Stomach (tissue), 9 donors: ENCODE measurements around the gene MEAK7. TPM values are rescaled to one million over a fixed set of nuclear protein-coding genes. Genes with fewer than 3 reads are reported as not detected.

Experiments
- DNase-seq, 2 donors: peaks; one replicate each; pipeline versions ENCODE4 v3.0.0 to v3.0.0-alpha.2; 2013 to 2019
- H3K27ac ChIP-seq, 5 donors: fragments of 200-600 bp in 4 of 5; sonication (generic) in 4 of 5; one replicate each; pipeline ENCODE4 v1.5.1; 2013 to 2019; ENCODE audit warnings: mild to moderate bottlenecking in 1 of 5, moderate library complexity in 1 of 5
- H3K27me3 ChIP-seq, 3 donors: fragments of 200-600 bp; sonication (generic); one replicate each; pipeline ENCODE4 v1.5.1; 2017 to 2019; ENCODE audit warnings: mixed run types in 1 of 3
- H3K36me3 ChIP-seq, 4 donors: fragments of 200-600 bp; sonication (generic); 1 replicate in 3 of 4; 2 replicates in 1 of 4; pipeline ENCODE4 v1.5.1; 2016 to 2019
- H3K4me1 ChIP-seq, 4 donors: fragments of 200-600 bp; sonication (generic); one replicate each; pipeline ENCODE4 v1.5.1; 2016 to 2019
- H3K4me3 ChIP-seq, 4 donors: fragments of 200-600 bp; sonication (generic) in 3 of 4; one replicate each; pipeline ENCODE4 v1.5.1; 2016 to 2019; ENCODE audit warnings: mild to moderate bottlenecking in 1 of 4
- H3K9me3 ChIP-seq, 4 donors: fragments of 200-600 bp; sonication (generic); one replicate each; pipeline ENCODE4 v1.5.1; 2016 to 2019
- CTCF ChIP-seq, 7 experiments: fragments of 450-650 bp in 4 of 7; fragments of 200-600 bp in 3 of 7; sonication (generic) in 3 of 7; IDR thresholded peaks; one replicate each; pipeline ENCODE4 v1.5.1; 2016 to 2019; ENCODE audit warnings: antibody characterized with exemption in 7 of 7, control low read depth in 2 of 7, mild to moderate bottlenecking in 1 of 7
- EP300 ChIP-seq: sonication (generic); formaldehyde crosslinking; IDR thresholded peaks from one replicate; pipeline ENCODE4 v1.6.1; 2017; ENCODE audit warnings: antibody characterized with exemption
- POLR2A ChIP-seq, 4 donors: fragments of 450-650 bp; IDR thresholded peaks; one replicate each; pipeline ENCODE4 v1.6.1; 2016; ENCODE audit warnings: antibody characterized with exemption in 4 of 4, control low read depth in 2 of 4, mild to moderate bottlenecking in 1 of 4, moderate library complexity in 1 of 4
- POLR2AphosphoS5 ChIP-seq, 3 donors: sonication (generic); formaldehyde crosslinking; IDR thresholded peaks; one replicate each; pipeline ENCODE4 v1.6.1; 2016; ENCODE audit warnings: antibody characterized with exemption in 3 of 3
- WGBS, 5 donors: extraction: QIAGEN DNeasy Blood & Tissue Kit in 3 of 5; methylation state at CpG; one replicate each; pipeline versions ENCODE4 v1.1.5 to v1.1.7; 2013 to 2018; 5-methylcytosine and 5-hydroxymethylcytosine counted together
- intact Hi-C: fragments of 100-400 bp; cut with DNase I; formaldehyde crosslinking; loops from one replicate; pipeline ENCODE4 v1.15.1; 2023; ENCODE audit warnings: low total_unique reads
- polyA plus RNA-seq, 3 donors: library from polyadenylated mRNA; stranded (reverse); fragments of 200-250 nt; gene quantifications; one replicate each; pipeline ENCODE4 v1.2.3, GENCODE V29; 2013
- total RNA-seq, 5 donors: library from RNA; depleted of rRNA; stranded (reverse); fragments of >200 nt; gene quantifications; one replicate each; pipeline versions ENCODE4 v1.1.0 to v1.2.3, GENCODE V29; 2014 to 2016
- donor health status: healthy with polysubstance abuse.
- donor health status: Bipolar disorder and iron deficiency.
- donor health status: healthy.

MEAK7 gene
- total and polyA plus RNA-seq, 8 donors = 3.9 to 21.1 (median 6.9) TPM

- WGBS, 5 donors = 84 to 99% (median 97%) methylated on average over 3 to 4 of the region's 4 CpGs
- peaks cover 0 to 21% (median 10%) of the 10 kb centered on the region in 4 donors for H3K36me3 ChIP-seq
- no peaks in the 10 kb centered on the region for H3K27me3 ChIP-seq
- intact Hi-C loops = no loop called here
- TF ChIP-seq CTCF (IDR thresholded peaks at IDR 0.05) (no peak), POLR2A (IDR thresholded peaks at IDR 0.05) (no peak), EP300 (no peak), POLR2AphosphoS5 (IDR thresholded peaks at IDR 0.05) (no peak)
- H3K4me1 ChIP-seq = no peaks in the 10 kb centered on the region
- DNase-seq = peak in 1 of 2 donors; percentile 11
- H3K4me3 ChIP-seq = no peak overlapping the region
- H3K9me3 ChIP-seq = peaks cover 0 to 11% (median 6%) of the 10 kb centered on the region in 4 donors
- no peak overlapping the region for H3K27ac ChIP-seq
These were observed 32.5 kb downstream of the MEAK7 start for GRCh38 chr16:84471966-84472365.

- intact Hi-C loops = no loop called here
- peak in 1 of 2 donors; percentile 22 for DNase-seq
These were observed 33.1 kb downstream of the MEAK7 start for GRCh38 chr16:84471316-84471715.

GRCh38 chr16:84467709-84468108, 36.8 kb downstream of the MEAK7 start:
- H3K27ac ChIP-seq = no peak overlapping the region
- intact Hi-C loops = no loop called here
- peaks cover 0 to 28% (median 27%) of the 10 kb centered on the region in 4 donors for H3K36me3 ChIP-seq
- H3K4me3 ChIP-seq = no peak overlapping the region
- no peaks in the 10 kb centered on the region for H3K4me1 ChIP-seq
- no peaks in the 10 kb centered on the region for H3K27me3 ChIP-seq
- no peak for DNase-seq
- no peak for TF ChIP-seq POLR2A (IDR thresholded peaks at IDR 0.05)
- H3K9me3 ChIP-seq = peaks cover 0 to 17% (median 9%) of the 10 kb centered on the region in 4 donors

More at GRCh38 chr16:84471316-84471715, 33.1 kb downstream of the MEAK7 start:
- H3K27me3 ChIP-seq = no peaks in the 10 kb centered on the region
- H3K4me3 ChIP-seq = no peak overlapping the region
- 96 to 98% (median 97%) methylated on average over 7 of the region's 7 CpGs for WGBS, 5 donors
- H3K4me1 ChIP-seq = no peaks in the 10 kb centered on the region
- TF ChIP-seq EP300 (no peak), POLR2A (IDR thresholded peaks at IDR 0.05) (no peak), POLR2AphosphoS5 (IDR thresholded peaks at IDR 0.05) (no peak), CTCF (IDR thresholded peaks at IDR 0.05) (no peak)
- H3K36me3 ChIP-seq = peaks cover 0 to 26% (median 15%) of the 10 kb centered on the region in 4 donors
- peaks cover 0 to 17% (median 9%) of the 10 kb centered on the region in 4 donors for H3K9me3 ChIP-seq
- H3K27ac ChIP-seq = no peak overlapping the region

GRCh38 chr16:84467256-84467655, 37.2 kb downstream of the MEAK7 start:
- H3K4me3 ChIP-seq = no peak overlapping the region
- H3K9me3 ChIP-seq = peaks cover 0 to 17% (median 9%) of the 10 kb centered on the region in 4 donors
- peaks cover 0 to 32% (median 30%) of the 10 kb centered on the region in 4 donors for H3K36me3 ChIP-seq
- DNase-seq = no peak
- 83 to 98% (median 96%) methylated on average over 1 of the region's 1 CpG for WGBS, 5 donors
- no peaks in the 10 kb centered on the region for H3K4me1 ChIP-seq
- no peak for TF ChIP-seq EP300
- no peak for TF ChIP-seq POLR2A (IDR thresholded peaks at IDR 0.05)
- TF ChIP-seq POLR2AphosphoS5 (IDR thresholded peaks at IDR 0.05) = no peak
- TF ChIP-seq CTCF (IDR thresholded peaks at IDR 0.05) = no peak
- H3K27ac ChIP-seq = no peak overlapping the region
- no peaks in the 10 kb centered on the region for H3K27me3 ChIP-seq
- intact Hi-C loops = no loop called here

DNA sequence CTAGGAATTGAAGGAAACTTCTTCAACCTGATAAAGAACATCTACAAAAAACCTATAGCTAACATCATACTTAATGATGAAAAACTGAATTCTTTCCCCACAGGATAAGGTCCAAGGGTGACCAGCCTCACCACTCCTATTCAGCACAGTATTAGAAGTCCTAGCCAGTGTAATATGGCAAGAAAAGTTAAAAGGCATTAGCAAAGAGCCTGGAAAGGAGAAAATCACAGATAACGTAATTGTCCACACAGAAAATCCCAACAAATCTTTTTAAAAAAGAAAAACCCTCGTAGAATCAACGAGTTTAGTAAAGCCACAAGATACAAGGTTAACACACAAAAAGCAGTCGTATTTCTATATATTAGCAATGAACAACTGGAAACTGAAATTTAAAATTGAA, 37.8 kb downstream of the MEAK7 start:
- H3K4me1 ChIP-seq = no peaks in the 10 kb centered on the region
- H3K27ac ChIP-seq = no peak overlapping the region
- peaks cover 0 to 36% (median 35%) of the 10 kb centered on the region in 4 donors for H3K36me3 ChIP-seq
- intact Hi-C loops = no loop called here
- H3K27me3 ChIP-seq = no peaks in the 10 kb centered on the region
- WGBS, 5 donors = 47 to 98% (median 52%) methylated on average over 4 of the region's 4 CpGs
- H3K9me3 ChIP-seq = peaks cover 0 to 17% (median 9%) of the 10 kb centered on the region in 4 donors
- no peak overlapping the region for H3K4me3 ChIP-seq
- no peak for TF ChIP-seq POLR2A (IDR thresholded peaks at IDR 0.05)
- no peak for TF ChIP-seq POLR2AphosphoS5 (IDR thresholded peaks at IDR 0.05)
- TF ChIP-seq EP300 = no peak
- TF ChIP-seq CTCF (IDR thresholded peaks at IDR 0.05) = no peak
- DNase-seq = no peak
